Measurements from ENCODE around the gene GIPC3.

- TF ChIP-seq CTCF (IDR thresholded peaks at IDR 0.05) (no peak), POLR2A (IDR thresholded peaks at IDR 0.05) (no peak)
Measured at GRCh38 chr19:3580156-3580934, 4.9 kb upstream of the GIPC3 start.

Data from thyroid gland (tissue), 4 donors.